IPS-11a (cell line): Measurements from ENCODE around the gene SLC30A7.
"Not testable (repeated sequence)": the region's sequence is repeated elsewhere in the genome, so short reads cannot be mapped to it uniquely, and the experiment has no call there.

Experiments
- H3K4me3 ChIP-seq: one replicate; pipeline ENCODE4 v1.5.1; 2013; ENCODE audit warnings: low read depth, low read length, control low read depth

The SLC30A7 gene

GRCh38 chr1:100933555-100933954 lies 37.7 kb downstream of the SLC30A7 start:
- not testable (repeated sequence) for H3K4me3 ChIP-seq

DNA sequence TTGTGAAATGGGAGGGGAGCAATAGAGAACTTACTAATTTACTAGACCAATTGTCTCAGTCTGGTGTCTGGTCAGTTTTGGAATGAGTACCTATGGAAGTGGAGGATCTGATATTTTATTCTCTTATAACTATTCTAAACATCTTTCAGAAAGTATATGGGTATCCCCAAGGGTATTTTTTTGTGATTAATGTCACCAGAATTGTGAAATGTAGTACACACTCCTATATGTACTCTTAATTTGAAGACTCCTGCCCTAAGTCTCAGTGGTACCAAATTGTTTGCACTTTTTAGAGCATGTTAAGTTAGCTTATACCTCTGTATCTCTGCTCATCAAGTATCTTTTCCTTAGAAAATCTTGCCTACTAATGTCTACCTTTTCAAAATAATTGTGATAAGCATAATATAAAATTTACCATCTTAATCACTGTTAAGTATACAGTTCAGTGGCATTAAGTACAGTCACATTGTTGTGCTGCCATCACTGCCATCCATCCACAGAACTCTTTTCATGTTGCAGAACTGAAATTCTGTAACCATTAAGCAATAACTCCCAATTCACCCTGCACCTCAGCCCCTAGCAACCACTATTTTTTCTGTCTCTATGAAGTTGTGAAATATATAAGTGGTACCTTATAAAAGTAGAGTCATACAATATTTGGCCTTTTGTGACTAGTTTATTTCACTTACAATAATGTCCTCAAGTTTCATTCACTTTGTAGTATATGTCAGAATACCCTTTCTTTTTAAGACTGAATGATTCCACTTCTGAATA lies 40.5 kb downstream of the SLC30A7 start:
- no peak overlapping the region for H3K4me3 ChIP-seq

DNA sequence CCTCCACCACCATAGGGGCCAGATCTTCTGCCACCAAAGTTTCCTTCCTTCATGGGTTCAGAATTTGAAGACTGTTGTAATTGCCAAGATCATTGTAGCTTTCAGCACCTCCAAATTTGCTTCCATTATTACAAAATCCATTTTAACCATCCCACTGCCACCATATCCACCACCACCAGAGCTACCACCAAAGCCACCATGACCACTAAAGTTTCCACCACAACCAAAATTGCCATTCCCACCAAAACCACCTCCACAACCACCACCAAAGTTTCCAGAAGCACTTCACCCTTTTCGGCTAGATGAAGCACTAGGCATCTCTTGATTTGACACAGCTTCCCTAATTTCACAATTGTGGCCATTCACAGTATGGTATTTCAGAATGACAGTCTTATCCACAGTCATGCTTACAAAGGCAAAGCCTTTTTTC lies 45.2 kb downstream of the SLC30A7 start:
- H3K4me3 ChIP-seq = no peak overlapping the region

DNA sequence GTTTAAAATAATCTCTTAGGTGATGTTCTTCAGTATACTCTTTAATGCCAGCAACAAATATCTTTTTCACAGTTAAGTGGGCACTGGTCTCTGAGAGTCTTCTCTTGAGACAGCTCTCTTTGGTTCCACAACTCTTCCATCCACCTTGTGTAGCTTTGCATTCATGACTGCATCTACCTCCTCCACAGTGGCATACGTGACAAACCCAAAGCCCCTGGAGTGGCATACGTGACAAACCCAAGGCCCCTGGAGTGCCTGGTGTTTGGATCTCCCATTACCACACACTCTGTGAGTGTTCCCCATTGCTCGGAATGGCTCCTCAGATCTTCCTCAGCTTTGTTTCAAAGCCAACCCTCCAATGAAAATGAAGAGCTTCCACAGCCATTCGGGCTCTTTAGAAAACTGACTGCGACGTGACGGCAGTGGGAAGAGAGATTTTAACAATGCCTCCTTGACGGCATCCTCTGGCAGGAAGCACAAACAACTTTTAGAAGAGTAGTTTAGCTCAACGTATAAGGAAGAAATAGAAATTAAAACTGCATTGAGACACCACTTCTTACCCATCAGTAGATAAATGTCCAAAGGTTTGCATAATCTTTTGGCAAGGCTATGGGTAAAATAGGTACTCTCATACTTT lies 45.8 kb downstream of the SLC30A7 start:
- no peak overlapping the region for H3K4me3 ChIP-seq

DNA sequence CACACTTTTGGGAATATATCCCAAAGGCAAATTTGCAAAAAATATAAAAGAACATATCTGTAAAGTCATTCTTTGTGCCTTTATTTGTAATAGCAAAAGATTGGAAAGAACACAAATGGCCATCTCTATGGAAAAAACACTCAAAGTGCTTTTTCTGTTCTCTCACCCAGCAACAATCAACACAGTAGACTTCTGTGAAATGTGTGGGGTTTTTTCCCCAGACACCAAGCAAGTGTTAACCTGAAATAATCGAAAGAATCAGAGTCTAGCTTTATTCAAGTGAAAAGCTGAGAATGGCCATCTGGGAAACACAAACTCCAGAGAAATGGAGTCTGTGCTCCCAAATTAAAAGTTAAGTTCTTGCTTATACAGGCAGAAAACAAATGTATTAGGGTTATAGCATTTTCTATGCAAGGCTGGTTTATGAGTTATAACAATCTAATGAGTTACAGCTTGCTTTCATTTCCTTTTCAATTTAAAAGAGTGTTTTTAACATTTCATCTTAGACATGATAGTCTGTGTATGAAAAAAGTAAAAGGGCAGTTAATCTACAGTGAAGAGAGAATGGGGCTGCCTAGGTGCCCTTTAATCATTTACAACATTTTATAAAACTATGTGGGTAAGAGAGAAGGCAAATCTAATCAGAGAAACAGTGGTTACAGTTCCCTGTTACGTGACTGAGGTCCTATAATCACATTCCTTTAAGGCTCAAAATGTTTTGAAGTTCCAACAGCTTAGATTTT lies 46.6 kb downstream of the SLC30A7 start:
- H3K4me3 ChIP-seq = no peak overlapping the region

DNA sequence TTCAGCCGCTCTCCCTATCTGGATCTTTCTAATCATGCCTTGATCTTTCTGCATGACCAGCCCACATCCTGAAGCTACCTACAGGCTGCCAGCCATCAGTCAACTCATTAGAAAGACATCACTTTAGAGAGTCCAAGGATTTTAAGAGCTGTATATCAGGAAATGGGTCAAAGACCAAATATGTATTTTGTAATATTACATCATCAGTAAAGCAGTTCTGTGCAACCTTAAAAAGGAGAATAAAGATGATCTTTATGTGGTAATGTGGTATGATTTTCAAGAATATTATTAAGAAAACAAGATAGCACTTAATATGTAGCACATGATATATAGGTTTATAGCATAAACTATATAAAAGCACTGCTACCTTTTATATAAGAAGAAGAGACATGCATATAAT lies 47.6 kb downstream of the SLC30A7 start:
- no peak overlapping the region for H3K4me3 ChIP-seq

- H3K4me3 ChIP-seq = not testable (repeated sequence)
Observed at GRCh38 chr1:100946064-100946463, 50.2 kb downstream of the SLC30A7 start.

DNA sequence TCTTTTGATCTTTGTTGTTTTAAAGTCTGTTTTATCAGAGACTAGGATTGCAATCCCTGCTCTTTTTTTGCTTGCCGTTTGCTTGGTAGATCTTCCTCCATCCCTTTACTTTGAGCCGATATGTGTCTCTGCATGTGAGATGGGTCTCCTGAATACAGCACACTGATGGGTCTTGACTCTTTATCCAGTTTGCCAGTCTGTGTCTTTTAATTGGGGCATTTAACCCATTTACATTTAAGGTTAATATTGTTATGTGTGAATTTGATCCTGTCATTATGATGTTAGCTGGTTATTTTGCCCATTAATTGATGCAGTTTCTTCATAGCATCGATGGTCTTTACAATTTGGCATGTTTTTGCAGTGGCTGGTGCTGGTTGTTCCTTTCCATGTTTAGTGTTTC lies 51.9 kb downstream of the SLC30A7 start:
- not testable (repeated sequence) for H3K4me3 ChIP-seq

DNA sequence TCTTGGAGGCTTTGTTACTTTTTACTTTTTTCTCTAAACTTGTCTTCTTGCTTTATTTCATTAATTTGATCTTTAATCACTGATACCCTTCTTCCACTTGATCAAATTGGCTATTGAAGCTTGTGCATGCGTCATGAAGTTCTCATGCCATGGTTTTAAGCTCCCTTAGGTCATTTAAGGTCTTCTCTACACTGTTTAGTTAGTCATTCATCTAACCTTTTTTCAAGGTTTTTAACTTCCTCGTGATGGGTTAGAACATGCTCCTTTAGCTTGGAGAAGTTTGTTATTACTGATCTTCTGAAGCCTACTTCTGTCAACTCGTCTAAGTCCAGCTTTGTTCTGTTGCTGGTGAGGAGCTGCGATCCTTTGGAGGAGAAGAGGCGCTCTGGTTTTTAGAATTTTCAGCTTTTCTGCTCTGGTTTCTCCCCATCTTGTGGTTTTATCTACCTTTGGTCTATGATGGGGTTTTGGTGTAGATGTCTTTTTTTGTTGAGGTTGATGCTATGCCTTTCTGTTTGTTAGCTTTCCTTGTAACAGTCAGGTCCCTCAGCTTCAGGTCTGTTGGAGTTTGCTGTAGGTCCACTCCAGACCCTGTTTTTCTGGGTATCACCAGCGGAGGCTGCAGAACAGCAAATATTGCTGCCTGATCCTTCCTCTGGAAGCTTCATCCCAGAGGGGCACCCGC lies 53.0 kb downstream of the SLC30A7 start:
- H3K4me3 ChIP-seq = not testable (repeated sequence)

DNA sequence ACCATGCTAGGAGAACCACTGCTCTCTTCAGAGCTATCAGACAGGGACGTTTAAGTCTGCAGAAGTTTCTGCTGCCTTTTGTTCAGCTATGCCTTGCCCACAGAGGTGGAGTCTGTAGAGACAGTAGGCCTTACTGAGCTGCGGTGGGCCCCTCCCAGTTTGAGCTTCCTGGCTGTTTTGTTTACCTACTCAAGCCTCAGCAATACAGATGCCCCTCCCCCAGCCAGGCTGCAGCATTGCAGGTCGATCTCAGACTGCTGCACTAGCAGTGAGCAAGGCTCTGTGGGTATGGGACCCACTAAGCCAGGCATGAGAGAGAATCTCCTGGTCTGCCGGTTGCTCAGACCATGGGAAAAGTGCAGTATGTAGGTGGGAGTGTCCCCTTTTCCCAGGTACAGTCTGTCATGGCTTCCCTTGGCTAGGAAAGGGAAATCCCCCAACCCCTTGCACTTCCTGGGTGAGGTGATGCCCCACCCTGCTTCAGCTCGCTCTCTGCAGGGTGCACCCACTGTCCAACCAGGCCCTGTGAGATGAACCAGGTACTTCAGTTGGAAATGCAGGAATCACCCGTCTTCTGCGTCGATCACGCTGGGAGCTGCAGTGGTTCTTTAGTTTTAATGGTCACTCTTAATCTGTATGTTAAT lies 53.7 kb downstream of the SLC30A7 start:
- H3K4me3 ChIP-seq = not testable (repeated sequence)

GRCh38 chr1:100950337-100950736 lies 54.4 kb downstream of the SLC30A7 start:
- no peak overlapping the region for H3K4me3 ChIP-seq

GRCh38 chr1:100950781-100951180 lies 54.9 kb downstream of the SLC30A7 start:
- H3K4me3 ChIP-seq = no peak overlapping the region

DNA sequence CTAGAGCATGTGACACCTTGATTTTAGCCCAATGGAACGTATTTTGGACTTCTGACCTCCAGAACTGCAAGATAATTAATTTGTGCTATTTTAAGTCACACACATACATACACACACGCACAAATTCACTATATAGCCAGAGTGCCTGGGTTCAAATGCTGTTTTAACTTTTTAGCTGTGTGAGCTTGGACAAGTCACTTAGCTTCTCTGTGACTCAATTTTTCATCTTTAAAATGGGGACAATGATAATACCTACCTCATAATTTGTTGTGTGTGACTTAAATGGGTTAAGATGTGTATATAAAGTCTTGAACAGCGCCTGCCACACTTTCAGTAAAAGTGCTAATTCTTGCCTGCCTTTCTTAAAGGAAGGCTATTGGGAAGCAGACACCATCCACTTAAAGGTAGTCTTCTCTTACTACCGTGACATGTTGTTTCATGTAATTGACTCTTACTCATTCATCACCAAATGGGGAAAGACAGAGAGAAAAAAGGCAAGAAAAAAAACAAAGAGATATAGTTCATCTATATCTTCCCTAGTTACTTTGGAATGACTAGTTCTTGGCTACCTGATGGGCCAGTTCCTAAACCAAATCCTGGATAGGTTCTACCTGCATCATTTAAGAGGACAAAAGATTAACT lies 56.3 kb downstream of the SLC30A7 start:
- no peak overlapping the region for H3K4me3 ChIP-seq

DNA sequence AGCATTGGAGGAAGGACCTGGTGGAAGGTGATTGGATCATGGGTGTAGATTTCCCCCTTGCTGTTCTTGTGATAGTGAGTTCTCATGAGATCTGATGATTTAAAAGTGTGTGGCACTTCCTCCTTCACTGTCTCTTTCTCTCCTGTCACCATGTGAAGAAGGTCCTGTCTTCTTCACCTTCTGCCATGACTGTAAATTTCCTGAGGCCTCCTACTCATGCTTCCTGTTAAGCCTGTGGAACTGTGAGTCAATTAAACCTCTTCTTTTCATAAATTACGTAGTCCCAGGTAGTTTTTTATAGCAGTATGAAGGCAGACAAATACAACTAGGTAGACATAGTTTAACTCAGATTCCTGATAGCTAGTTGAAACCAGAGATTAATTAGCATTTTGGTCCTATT lies 57.1 kb downstream of the SLC30A7 start:
- not testable (repeated sequence) for H3K4me3 ChIP-seq

- H3K4me3 ChIP-seq = no peak overlapping the region
Observed at GRCh38 chr1:100953960-100954730, 58.3 kb downstream of the SLC30A7 start.

DNA sequence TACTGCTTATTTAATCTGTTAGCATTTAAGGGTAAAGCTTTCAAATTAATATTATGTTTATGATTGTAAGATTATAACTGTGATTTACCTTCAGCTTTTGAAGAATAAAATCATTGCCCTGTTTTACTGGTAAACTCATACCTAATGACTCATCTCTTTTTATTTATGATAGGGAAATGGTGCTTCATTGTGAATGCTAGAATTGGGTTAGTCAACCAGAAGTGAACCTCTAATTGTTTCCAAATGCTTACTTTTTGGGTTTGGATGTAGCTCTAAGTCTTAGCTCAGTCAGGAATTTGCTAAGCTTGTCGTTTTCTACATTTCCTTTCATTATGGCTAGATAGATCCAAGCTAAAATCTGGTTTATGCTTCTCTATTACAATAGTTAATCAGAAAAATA lies 59.4 kb downstream of the SLC30A7 start:
- no peak overlapping the region for H3K4me3 ChIP-seq

GRCh38 chr1:100959502-100960060 lies 63.7 kb downstream of the SLC30A7 start:
- no peak overlapping the region for H3K4me3 ChIP-seq

GRCh38 chr1:100960098-100960497 lies 64.2 kb downstream of the SLC30A7 start:
- H3K4me3 ChIP-seq = no peak overlapping the region

DNA sequence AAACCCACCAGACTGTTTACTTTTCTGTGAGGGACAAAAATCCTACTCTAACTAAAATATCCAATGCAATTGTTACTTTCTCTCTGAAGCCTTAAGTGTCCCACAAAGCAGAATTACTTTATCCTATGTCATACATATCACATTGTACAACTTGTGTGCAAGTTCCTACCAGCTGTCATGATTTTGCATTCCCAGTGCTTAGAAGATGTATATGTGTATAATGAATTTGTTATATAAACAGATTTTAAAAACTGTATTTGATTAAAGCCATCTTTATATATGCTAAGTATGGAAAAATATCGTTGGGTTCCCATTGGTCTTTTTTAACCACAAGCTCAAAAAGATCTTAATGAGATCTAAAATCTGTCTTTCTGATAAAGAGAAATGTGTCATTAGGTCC lies 72.7 kb downstream of the SLC30A7 start:
- no peak overlapping the region for H3K4me3 ChIP-seq
